ENCODE measurements around the gene BPIFA3.

The BPIFA3 gene

DNA sequence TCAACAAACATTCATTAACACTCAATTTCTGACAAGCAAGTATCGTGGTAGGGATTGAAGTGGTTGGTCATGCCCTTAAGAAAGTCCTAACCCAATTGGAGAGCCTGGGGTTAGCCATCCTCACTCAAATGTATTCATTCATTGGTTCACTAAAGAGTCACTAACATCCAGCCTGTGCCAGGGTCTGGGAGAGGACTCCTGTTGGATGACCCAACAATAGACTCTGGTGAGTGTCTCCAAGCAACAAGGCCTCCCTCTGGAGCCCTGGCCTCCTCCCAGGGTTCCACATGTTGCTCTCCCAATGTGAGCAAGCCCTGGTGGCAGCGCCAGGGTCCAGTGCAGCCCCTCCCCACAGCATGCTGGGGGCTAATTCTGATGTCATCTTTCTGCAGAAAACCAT is at the start of gene BPIFA3:
BPIFA3 (plus strand) TSS at position 301 of the 400 bp plus-strand sequence. CDS start 185 bp downstream, outside the sequence.
- peaks cover 0 to 3% of the 10 kb centered on the region in 2 donors for H3K27me3 ChIP-seq (ENCODE audit: control insufficient read depth in 2 of 2, insufficient read depth in 2 of 2, low read length in 2 of 2)
- no peaks in the 10 kb centered on the region for H3K36me3 ChIP-seq (ENCODE audit: control insufficient read depth in 2 of 2, insufficient read depth in 2 of 2, low read length in 2 of 2)
- H3K9ac ChIP-seq (ENCODE audit: low read depth in 1 of 2, low read length in 2 of 2) = no peak within 1 kb of the TSS
- no peak within 1 kb of the TSS for H3K27ac ChIP-seq (ENCODE audit: low read depth in 2 of 2, low read length in 2 of 2)
- no peaks in the 10 kb centered on the region for H3K9me3 ChIP-seq (ENCODE audit: control insufficient read depth in 2 of 2, low read length in 2 of 2)
- H3K4me1 ChIP-seq (ENCODE audit: control insufficient read depth in 2 of 2, insufficient read depth in 2 of 2, low read length in 2 of 2) = no peaks in the 10 kb centered on the region
- no peak within 1 kb of the TSS for H3K4me3 ChIP-seq (ENCODE audit: low read length in 2 of 2)

DNA sequence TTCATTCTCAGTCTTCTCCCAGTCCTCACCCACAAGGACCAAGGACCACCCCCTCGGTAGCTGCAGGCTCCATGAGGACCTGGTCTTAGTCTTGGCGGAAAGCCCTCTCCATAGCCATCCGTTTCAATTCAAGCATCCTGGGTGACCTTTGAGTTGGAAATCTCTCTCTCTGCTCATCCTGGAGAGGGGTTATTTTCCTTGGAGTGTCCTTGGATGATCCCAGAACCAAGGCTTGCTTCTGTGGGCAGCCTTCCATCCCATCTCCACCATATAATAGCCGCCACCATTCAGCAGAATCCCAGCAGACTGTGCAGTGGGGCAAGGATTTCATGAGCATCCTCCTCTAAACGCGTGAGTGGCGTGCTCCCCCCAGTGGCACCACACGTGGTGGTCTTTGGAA is 49.3 kb upstream of the BPIFA3 start, which contains the start of gene BPIFA2:
BPIFA2 (plus strand) TSS at position 301 of the 400 bp plus-strand sequence. CDS start 987 bp downstream, outside the sequence.
- Histone ChIP-seq H3K27me3 (ENCODE audit: control insufficient read depth in 2 of 2, insufficient read depth in 2 of 2, low read length in 2 of 2) (no peaks in the 10 kb centered on the region), H3K9me3 (ENCODE audit: control insufficient read depth in 2 of 2, low read length in 2 of 2) (peaks cover 0 to 5% of the 10 kb centered on the region in 2 donors), H3K4me1 (ENCODE audit: control insufficient read depth in 2 of 2, insufficient read depth in 2 of 2, low read length in 2 of 2) (no peaks in the 10 kb centered on the region), H3K4me3 (ENCODE audit: low read length in 2 of 2) (no peak within 1 kb of the TSS), H3K36me3 (ENCODE audit: control insufficient read depth in 2 of 2, insufficient read depth in 2 of 2, low read length in 2 of 2) (no peaks in the 10 kb centered on the region), H3K9ac (ENCODE audit: low read depth in 1 of 2, low read length in 2 of 2) (no peak within 1 kb of the TSS), H3K27ac (ENCODE audit: low read depth in 2 of 2, low read length in 2 of 2) (no peak within 1 kb of the TSS)

DNA sequence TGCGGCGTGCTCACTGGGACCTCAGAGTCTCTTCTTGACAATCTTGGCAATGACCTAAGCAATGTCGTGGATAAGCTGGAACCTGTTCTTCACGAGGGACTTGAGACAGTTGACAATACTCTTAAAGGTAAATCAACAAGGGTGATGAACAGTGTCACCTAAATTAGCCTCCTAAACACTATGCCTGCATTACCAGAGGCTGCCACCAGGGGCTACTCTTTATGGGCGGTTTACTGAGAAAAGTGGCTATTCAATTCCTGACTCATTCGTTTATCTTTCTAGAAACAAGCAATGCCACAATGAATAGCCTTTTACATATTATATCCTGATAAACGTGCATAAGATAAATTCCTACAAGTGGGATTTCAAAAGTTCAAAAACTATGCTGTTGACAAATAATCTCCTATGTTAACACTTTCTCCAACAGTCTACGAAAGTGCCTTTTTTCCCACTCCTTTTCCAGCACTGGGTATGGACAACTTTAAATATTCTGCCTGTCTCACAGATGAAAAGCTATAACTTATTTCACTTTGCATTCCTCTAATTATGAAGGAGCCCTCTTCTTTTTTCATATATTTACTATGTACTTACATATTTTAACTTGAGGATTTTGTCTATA is 47.9 kb upstream of the BPIFA3 start:
- no peak overlapping the region for H3K27ac ChIP-seq (ENCODE audit: low read depth in 2 of 2, low read length in 2 of 2)

DNA sequence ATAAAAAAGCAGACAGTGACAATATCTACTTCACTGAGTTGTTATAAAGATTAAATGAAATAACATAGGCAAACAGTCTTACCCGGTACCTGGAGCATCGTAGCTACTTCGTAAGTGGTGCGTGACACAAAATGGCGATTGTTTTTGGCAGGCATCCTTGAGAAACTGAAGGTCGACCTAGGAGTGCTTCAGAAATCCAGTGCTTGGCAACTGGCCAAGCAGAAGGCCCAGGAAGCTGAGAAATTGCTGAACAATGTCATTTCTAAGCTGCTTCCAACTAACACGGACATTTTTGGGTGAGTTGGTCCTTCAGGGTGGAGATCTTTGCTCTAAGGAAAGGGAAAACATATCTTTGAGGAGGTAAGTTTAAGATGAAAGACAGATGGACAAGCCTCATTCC is 44.4 kb upstream of the BPIFA3 start:
- Histone ChIP-seq H3K36me3 (ENCODE audit: control insufficient read depth in 2 of 2, insufficient read depth in 2 of 2, low read length in 2 of 2) (no peaks in the 10 kb centered on the region), H3K27ac (ENCODE audit: low read depth in 2 of 2, low read length in 2 of 2) (no peak overlapping the region), H3K9me3 (ENCODE audit: control insufficient read depth in 2 of 2, low read length in 2 of 2) (peaks cover 0 to 5% of the 10 kb centered on the region in 2 donors), H3K9ac (ENCODE audit: low read depth in 1 of 2, low read length in 2 of 2) (no peak overlapping the region), H3K4me1 (ENCODE audit: control insufficient read depth in 2 of 2, insufficient read depth in 2 of 2, low read length in 2 of 2) (no peaks in the 10 kb centered on the region), H3K4me3 (ENCODE audit: low read length in 2 of 2) (no peak overlapping the region), H3K27me3 (ENCODE audit: control insufficient read depth in 2 of 2, insufficient read depth in 2 of 2, low read length in 2 of 2) (no peaks in the 10 kb centered on the region)

More for the DNA sequence above, 47.9 kb upstream of the BPIFA3 start:
- no peaks in the 10 kb centered on the region for H3K27me3 ChIP-seq (ENCODE audit: control insufficient read depth in 2 of 2, insufficient read depth in 2 of 2, low read length in 2 of 2)
- H3K36me3 ChIP-seq (ENCODE audit: control insufficient read depth in 2 of 2, insufficient read depth in 2 of 2, low read length in 2 of 2) = no peaks in the 10 kb centered on the region
- no peak overlapping the region for H3K4me3 ChIP-seq (ENCODE audit: low read length in 2 of 2)
- no peak overlapping the region for H3K9ac ChIP-seq (ENCODE audit: low read depth in 1 of 2, low read length in 2 of 2)
- H3K4me1 ChIP-seq (ENCODE audit: control insufficient read depth in 2 of 2, insufficient read depth in 2 of 2, low read length in 2 of 2) = no peaks in the 10 kb centered on the region
- peaks cover 0 to 5% of the 10 kb centered on the region in 2 donors for H3K9me3 ChIP-seq (ENCODE audit: control insufficient read depth in 2 of 2, low read length in 2 of 2)

DNA sequence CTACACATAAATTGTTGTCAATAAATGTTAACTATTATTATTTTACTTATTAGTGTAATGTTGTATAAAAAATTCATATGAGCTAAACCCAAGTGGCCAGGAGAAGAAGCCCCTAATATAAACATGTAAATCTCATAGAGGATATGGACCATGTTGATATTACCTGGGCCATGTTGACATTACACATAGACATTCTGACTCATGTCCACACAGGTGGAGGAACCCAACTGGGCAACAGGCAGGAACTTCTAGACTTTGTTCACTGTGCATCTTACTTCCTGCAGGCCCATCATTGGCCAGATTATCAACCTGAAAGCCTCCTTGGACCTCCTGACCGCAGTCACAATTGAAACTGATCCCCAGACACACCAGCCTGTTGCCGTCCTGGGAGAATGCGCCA is 42.0 kb upstream of the BPIFA3 start:
- no peaks in the 10 kb centered on the region for H3K9me3 ChIP-seq (ENCODE audit: control insufficient read depth in 2 of 2, low read length in 2 of 2)
- no peak overlapping the region for H3K9ac ChIP-seq (ENCODE audit: low read depth in 1 of 2, low read length in 2 of 2)
- no peaks in the 10 kb centered on the region for H3K4me1 ChIP-seq (ENCODE audit: control insufficient read depth in 2 of 2, insufficient read depth in 2 of 2, low read length in 2 of 2)
- H3K27ac ChIP-seq (ENCODE audit: low read depth in 2 of 2, low read length in 2 of 2) = no peak overlapping the region
- no peaks in the 10 kb centered on the region for H3K36me3 ChIP-seq (ENCODE audit: control insufficient read depth in 2 of 2, insufficient read depth in 2 of 2, low read length in 2 of 2)
- no peak overlapping the region for H3K4me3 ChIP-seq (ENCODE audit: low read length in 2 of 2)
- H3K27me3 ChIP-seq (ENCODE audit: control insufficient read depth in 2 of 2, insufficient read depth in 2 of 2, low read length in 2 of 2) = no peaks in the 10 kb centered on the region

DNA sequence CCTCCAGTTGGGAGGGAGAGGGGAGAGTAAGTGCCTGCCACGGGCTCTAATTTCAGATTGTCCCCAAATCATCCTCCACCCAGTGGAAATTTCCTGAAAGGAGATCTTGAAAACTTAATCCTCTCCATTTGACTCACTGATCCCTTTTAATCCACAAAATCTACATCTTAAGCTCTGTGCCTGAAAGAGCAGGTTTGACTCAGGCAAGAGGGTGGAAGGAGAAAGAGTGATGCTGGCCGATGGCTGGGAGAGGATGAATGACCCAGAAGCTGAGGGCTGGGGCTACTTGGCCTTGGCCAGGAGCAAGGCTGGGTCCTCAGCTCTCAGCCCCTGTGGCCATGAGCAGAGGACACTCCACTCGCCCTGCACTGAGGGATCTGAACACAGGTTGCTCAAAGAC is 41.1 kb upstream of the BPIFA3 start:
- no peak overlapping the region for H3K4me3 ChIP-seq (ENCODE audit: low read length in 2 of 2)
- no peak overlapping the region for H3K9ac ChIP-seq (ENCODE audit: low read depth in 1 of 2, low read length in 2 of 2)
- no peaks in the 10 kb centered on the region for H3K27me3 ChIP-seq (ENCODE audit: control insufficient read depth in 2 of 2, insufficient read depth in 2 of 2, low read length in 2 of 2)
- no peaks in the 10 kb centered on the region for H3K36me3 ChIP-seq (ENCODE audit: control insufficient read depth in 2 of 2, insufficient read depth in 2 of 2, low read length in 2 of 2)
- no peaks in the 10 kb centered on the region for H3K9me3 ChIP-seq (ENCODE audit: control insufficient read depth in 2 of 2, low read length in 2 of 2)
- no peak overlapping the region for H3K27ac ChIP-seq (ENCODE audit: low read depth in 2 of 2, low read length in 2 of 2)
- no peaks in the 10 kb centered on the region for H3K4me1 ChIP-seq (ENCODE audit: control insufficient read depth in 2 of 2, insufficient read depth in 2 of 2, low read length in 2 of 2)

DNA sequence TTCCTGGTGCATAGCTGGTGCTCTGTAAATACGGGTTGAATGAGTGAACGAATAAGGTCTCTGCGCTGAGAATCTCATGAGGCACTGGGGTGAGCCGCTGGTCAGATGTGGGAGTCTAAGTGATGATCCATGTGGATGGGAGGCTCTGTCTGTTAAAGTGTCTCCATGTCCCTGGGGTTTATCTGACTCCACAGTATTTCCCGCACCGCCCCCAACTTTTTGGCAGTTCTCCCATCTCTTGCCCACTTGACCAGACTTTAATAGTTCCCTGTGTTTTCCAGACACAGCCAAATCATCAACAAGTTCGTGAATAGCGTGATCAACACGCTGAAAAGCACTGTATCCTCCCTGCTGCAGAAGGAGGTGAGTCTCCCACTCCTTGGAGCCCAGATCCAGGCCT is 39.3 kb upstream of the BPIFA3 start:
- no peaks in the 10 kb centered on the region for H3K9me3 ChIP-seq (ENCODE audit: control insufficient read depth in 2 of 2, low read length in 2 of 2)
- H3K36me3 ChIP-seq (ENCODE audit: control insufficient read depth in 2 of 2, insufficient read depth in 2 of 2, low read length in 2 of 2) = no peaks in the 10 kb centered on the region

DNA sequence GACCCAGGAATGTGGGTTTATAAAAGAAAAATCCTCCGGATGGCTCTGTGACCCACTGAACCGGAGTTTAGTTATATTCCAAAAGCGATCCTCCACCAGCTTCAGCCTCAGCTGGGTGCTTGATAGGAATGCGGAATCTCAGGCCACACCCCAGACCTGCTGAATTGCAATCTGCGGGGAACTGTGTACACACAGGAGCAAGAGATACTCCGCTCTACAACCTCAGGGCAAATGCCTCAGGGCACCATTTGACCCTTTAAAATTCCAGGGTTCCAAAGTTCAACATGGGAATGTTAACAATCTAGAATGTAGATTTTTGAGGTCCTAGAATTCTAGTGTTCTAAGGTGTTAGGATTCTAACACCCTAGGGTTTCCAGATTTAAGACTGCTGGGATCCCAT is 38.4 kb upstream of the BPIFA3 start:
- Histone ChIP-seq H3K27me3 (ENCODE audit: control insufficient read depth in 2 of 2, insufficient read depth in 2 of 2, low read length in 2 of 2) (no peaks in the 10 kb centered on the region), H3K4me3 (ENCODE audit: low read length in 2 of 2) (no peak overlapping the region)

More for the DNA sequence above, 39.3 kb upstream of the BPIFA3 start:
- no peak overlapping the region for H3K27ac ChIP-seq (ENCODE audit: low read depth in 2 of 2, low read length in 2 of 2)
- H3K4me3 ChIP-seq (ENCODE audit: low read length in 2 of 2) = no peak overlapping the region
- no peaks in the 10 kb centered on the region for H3K4me1 ChIP-seq (ENCODE audit: control insufficient read depth in 2 of 2, insufficient read depth in 2 of 2, low read length in 2 of 2)
- H3K9ac ChIP-seq (ENCODE audit: low read depth in 1 of 2, low read length in 2 of 2) = no peak overlapping the region
- H3K27me3 ChIP-seq (ENCODE audit: control insufficient read depth in 2 of 2, insufficient read depth in 2 of 2, low read length in 2 of 2) = no peaks in the 10 kb centered on the region

DNA sequence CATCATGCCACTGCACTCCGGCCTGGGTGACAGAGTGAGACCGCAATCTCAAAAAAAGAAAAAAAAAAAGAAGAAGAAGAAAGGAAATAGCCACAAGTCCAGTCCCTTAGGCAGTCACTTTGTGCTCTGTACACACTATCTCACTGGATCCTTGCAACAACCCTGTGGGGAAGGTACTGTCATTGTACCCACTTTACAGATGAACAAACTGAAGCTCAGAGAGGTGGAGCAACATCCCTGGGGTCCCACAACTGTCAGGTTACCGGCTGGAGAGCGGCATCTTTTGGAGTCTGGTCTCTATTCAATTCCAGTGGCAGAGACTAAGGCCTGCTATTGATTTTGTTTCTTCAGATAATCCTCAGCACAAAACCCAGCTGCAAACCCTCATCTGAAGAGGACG is 37.0 kb upstream of the BPIFA3 start:
- Histone ChIP-seq H3K9me3 (ENCODE audit: control insufficient read depth in 2 of 2, low read length in 2 of 2) (no peaks in the 10 kb centered on the region), H3K36me3 (ENCODE audit: control insufficient read depth in 2 of 2, insufficient read depth in 2 of 2, low read length in 2 of 2) (no peaks in the 10 kb centered on the region), H3K27ac (ENCODE audit: low read depth in 2 of 2, low read length in 2 of 2) (no peak overlapping the region), H3K4me1 (ENCODE audit: control insufficient read depth in 2 of 2, insufficient read depth in 2 of 2, low read length in 2 of 2) (no peaks in the 10 kb centered on the region), H3K4me3 (ENCODE audit: low read length in 2 of 2) (no peak overlapping the region), H3K27me3 (ENCODE audit: control insufficient read depth in 2 of 2, insufficient read depth in 2 of 2, low read length in 2 of 2) (no peaks in the 10 kb centered on the region), H3K9ac (ENCODE audit: low read depth in 1 of 2, low read length in 2 of 2) (no peak overlapping the region)

More for the DNA sequence above, 38.4 kb upstream of the BPIFA3 start:
- H3K4me1 ChIP-seq (ENCODE audit: control insufficient read depth in 2 of 2, insufficient read depth in 2 of 2, low read length in 2 of 2) = no peaks in the 10 kb centered on the region
- H3K36me3 ChIP-seq (ENCODE audit: control insufficient read depth in 2 of 2, insufficient read depth in 2 of 2, low read length in 2 of 2) = no peaks in the 10 kb centered on the region
- no peak overlapping the region for H3K27ac ChIP-seq (ENCODE audit: low read depth in 2 of 2, low read length in 2 of 2)
- H3K9me3 ChIP-seq (ENCODE audit: control insufficient read depth in 2 of 2, low read length in 2 of 2) = no peaks in the 10 kb centered on the region
- no peak overlapping the region for H3K9ac ChIP-seq (ENCODE audit: low read depth in 1 of 2, low read length in 2 of 2)

DNA sequence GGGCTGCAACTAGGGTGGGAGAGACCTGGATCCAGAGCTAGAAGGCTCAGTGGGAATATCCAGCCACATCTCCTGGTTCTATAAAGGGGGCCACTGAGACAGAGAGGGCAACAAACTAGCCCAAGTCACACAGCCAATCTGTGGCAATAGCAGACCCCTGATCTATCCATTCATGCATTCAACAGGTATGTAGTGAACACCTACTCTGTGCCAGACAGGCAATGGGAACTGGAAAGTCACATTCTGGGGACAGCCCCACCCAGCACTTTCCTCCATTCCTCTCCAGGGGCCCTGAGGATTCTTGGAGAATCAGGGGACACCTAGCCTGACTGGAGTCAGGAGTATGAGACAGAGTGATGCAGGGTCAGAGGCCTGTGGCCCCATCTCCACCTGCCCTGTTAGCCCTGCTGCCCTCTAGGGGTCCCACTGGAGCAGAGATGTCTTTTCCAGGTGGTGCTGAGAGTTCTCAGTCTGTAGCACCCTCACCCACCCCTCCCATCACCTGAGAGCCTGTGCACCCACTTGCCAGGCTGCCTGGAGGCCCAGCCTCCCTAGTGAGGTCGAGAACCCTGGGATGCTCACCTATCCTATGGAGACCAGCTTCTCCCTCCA is 35.6 kb upstream of the BPIFA3 start:
- Histone ChIP-seq H3K27ac (ENCODE audit: low read depth in 2 of 2, low read length in 2 of 2) (no peak overlapping the region), H3K27me3 (ENCODE audit: control insufficient read depth in 2 of 2, insufficient read depth in 2 of 2, low read length in 2 of 2) (no peaks in the 10 kb centered on the region), H3K9ac (ENCODE audit: low read depth in 1 of 2, low read length in 2 of 2) (no peak overlapping the region), H3K4me1 (ENCODE audit: control insufficient read depth in 2 of 2, insufficient read depth in 2 of 2, low read length in 2 of 2) (no peaks in the 10 kb centered on the region), H3K4me3 (ENCODE audit: low read length in 2 of 2) (no peak overlapping the region), H3K36me3 (ENCODE audit: control insufficient read depth in 2 of 2, insufficient read depth in 2 of 2, low read length in 2 of 2) (no peaks in the 10 kb centered on the region), H3K9me3 (ENCODE audit: control insufficient read depth in 2 of 2, low read length in 2 of 2) (no peaks in the 10 kb centered on the region)
